ENCODE data around the gene GALC. TPM values are rescaled to one million over a fixed set of nuclear protein-coding genes. Genes with fewer than 3 reads are reported as not detected.

Gene GALC
- total RNA-seq, 1 donor from 2014 or later, result 21.2 TPM

- FAIRE-seq (no peak), DNase-seq (ENCODE audit: low read depth) (no peak)
- Mint-ChIP-seq H3K27me3 (ENCODE audit: low read depth, unreplicated experiment) (no peaks in the 10 kb centered on the region), H3K9me3 (ENCODE audit: unreplicated experiment) (no peaks in the 10 kb centered on the region), H3K27ac (ENCODE audit: unreplicated experiment) (no peak overlapping the region), H3K4me1 (ENCODE audit: low read depth, unreplicated experiment) (peaks cover 29% of the 10 kb centered on the region), H3K4me3 (ENCODE audit: unreplicated experiment) (no peak overlapping the region), H3K36me3 (ENCODE audit: low read depth, unreplicated experiment) (no peaks in the 10 kb centered on the region)
- H3K79me2 ChIP-seq (ENCODE audit: insufficient read depth, low read length), result no peaks in the 10 kb centered on the region
- no peak overlapping the region for H3K4me2 ChIP-seq (ENCODE audit: low read length)
- no peak overlapping the region for H3K9ac ChIP-seq (ENCODE audit: low read length)
- no peaks in the 10 kb centered on the region for H3K36me3 ChIP-seq (ENCODE audit: insufficient read depth, low read length)
- no peaks in the 10 kb centered on the region for H4K20me1 ChIP-seq (ENCODE audit: insufficient read depth, low read length)
- H3K4me1 ChIP-seq (ENCODE audit: insufficient read depth, low read length), result peaks cover 8% of the 10 kb centered on the region
- H3K4me3 ChIP-seq (ENCODE audit: insufficient read depth, low read depth, low read length), result no peak overlapping the region
- no peaks in the 10 kb centered on the region for H3K27me3 ChIP-seq (ENCODE audit: insufficient read depth, low read length)
- no peak overlapping the region for H3K27ac ChIP-seq (ENCODE audit: low read depth, low read length)
- H3K9me3 ChIP-seq (ENCODE audit: insufficient read depth, low read depth, low read length), result no peaks in the 10 kb centered on the region
- TF ChIP-seq, protein P1, sequence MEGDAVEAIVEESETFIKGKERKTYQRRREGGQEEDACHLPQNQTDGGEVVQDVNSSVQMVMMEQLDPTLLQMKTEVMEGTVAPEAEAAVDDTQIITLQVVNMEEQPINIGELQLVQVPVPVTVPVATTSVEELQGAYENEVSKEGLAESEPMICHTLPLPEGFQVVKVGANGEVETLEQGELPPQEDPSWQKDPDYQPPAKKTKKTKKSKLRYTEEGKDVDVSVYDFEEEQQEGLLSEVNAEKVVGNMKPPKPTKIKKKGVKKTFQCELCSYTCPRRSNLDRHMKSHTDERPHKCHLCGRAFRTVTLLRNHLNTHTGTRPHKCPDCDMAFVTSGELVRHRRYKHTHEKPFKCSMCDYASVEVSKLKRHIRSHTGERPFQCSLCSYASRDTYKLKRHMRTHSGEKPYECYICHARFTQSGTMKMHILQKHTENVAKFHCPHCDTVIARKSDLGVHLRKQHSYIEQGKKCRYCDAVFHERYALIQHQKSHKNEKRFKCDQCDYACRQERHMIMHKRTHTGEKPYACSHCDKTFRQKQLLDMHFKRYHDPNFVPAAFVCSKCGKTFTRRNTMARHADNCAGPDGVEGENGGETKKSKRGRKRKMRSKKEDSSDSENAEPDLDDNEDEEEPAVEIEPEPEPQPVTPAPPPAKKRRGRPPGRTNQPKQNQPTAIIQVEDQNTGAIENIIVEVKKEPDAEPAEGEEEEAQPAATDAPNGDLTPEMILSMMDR (IDR thresholded peaks at IDR 0.05; ENCODE audit: insufficient read depth, low read depth, low read length), result no peak
- no peak for TF ChIP-seq EZH2 (IDR thresholded peaks at IDR 0.05; ENCODE audit: insufficient read depth, low read length)
- no peak overlapping the region for H2AFZ ChIP-seq (ENCODE audit: low read depth, low read length)
Measured at GRCh38 chr14:87998482-87998881, 5.5 kb upstream of the GALC start.

GRCh38 chr14:87996291-87996592 is 3.3 kb upstream of the GALC start:
- no peak overlapping the region for H3K4me3 Mint-ChIP-seq (ENCODE audit: unreplicated experiment)
- H3K27me3 ChIP-seq (ENCODE audit: insufficient read depth, low read length), result no peaks in the 10 kb centered on the region
- peak overlapping the region; percentile 96 for H3K27ac Mint-ChIP-seq (ENCODE audit: unreplicated experiment)
- H4K20me1 ChIP-seq (ENCODE audit: insufficient read depth, low read length), result no peaks in the 10 kb centered on the region
- no peaks in the 10 kb centered on the region for H3K36me3 ChIP-seq (ENCODE audit: insufficient read depth, low read length)
- peaks cover 29% of the 10 kb centered on the region for H3K4me1 Mint-ChIP-seq (ENCODE audit: low read depth, unreplicated experiment)
- no peaks in the 10 kb centered on the region for H3K36me3 Mint-ChIP-seq (ENCODE audit: low read depth, unreplicated experiment)
- H3K4me2 ChIP-seq (ENCODE audit: low read length), result no peak overlapping the region
- H3K27me3 Mint-ChIP-seq (ENCODE audit: low read depth, unreplicated experiment), result no peaks in the 10 kb centered on the region
- H3K79me2 ChIP-seq (ENCODE audit: insufficient read depth, low read length), result no peaks in the 10 kb centered on the region
- peak overlapping the region; percentile 30 for H3K27ac ChIP-seq (ENCODE audit: low read depth, low read length)
- H3K9me3 Mint-ChIP-seq (ENCODE audit: unreplicated experiment), result no peaks in the 10 kb centered on the region
- no peak for FAIRE-seq
- no peak overlapping the region for H3K9ac ChIP-seq (ENCODE audit: low read length)
- peaks cover 11% of the 10 kb centered on the region for H3K4me1 ChIP-seq (ENCODE audit: insufficient read depth, low read length)
- no peaks in the 10 kb centered on the region for H3K9me3 ChIP-seq (ENCODE audit: insufficient read depth, low read depth, low read length)
- H2AFZ ChIP-seq (ENCODE audit: low read depth, low read length), result no peak overlapping the region
- DNase-seq (ENCODE audit: low read depth), result peak; percentile 19
- H3K4me3 ChIP-seq (ENCODE audit: insufficient read depth, low read depth, low read length), result no peak overlapping the region
- TF ChIP-seq EZH2 (IDR thresholded peaks at IDR 0.05; ENCODE audit: insufficient read depth, low read length), result no peak
- TF ChIP-seq, protein P1 (IDR thresholded peaks at IDR 0.05; ENCODE audit: insufficient read depth, low read depth, low read length), result no peak

- Histone ChIP-seq H2AFZ (ENCODE audit: low read depth, low read length) (no peak overlapping the region), H3K9ac (ENCODE audit: low read length) (no peak overlapping the region), H3K4me1 (ENCODE audit: insufficient read depth, low read length) (peaks cover 11% of the 10 kb centered on the region), H3K9me3 (ENCODE audit: insufficient read depth, low read depth, low read length) (no peaks in the 10 kb centered on the region), H3K36me3 (ENCODE audit: insufficient read depth, low read length) (no peaks in the 10 kb centered on the region), H3K27me3 (ENCODE audit: insufficient read depth, low read length) (no peaks in the 10 kb centered on the region), H3K4me2 (ENCODE audit: low read length) (peak overlapping the region; percentile 12), H3K79me2 (ENCODE audit: insufficient read depth, low read length) (no peaks in the 10 kb centered on the region), H3K27ac (ENCODE audit: low read depth, low read length) (peak overlapping the region; percentile 30), H4K20me1 (ENCODE audit: insufficient read depth, low read length) (no peaks in the 10 kb centered on the region), H3K4me3 (ENCODE audit: insufficient read depth, low read depth, low read length) (no peak overlapping the region)
- FAIRE-seq, result peak; percentile 37
- no peaks in the 10 kb centered on the region for H3K9me3 Mint-ChIP-seq (ENCODE audit: unreplicated experiment)
- H3K27me3 Mint-ChIP-seq (ENCODE audit: low read depth, unreplicated experiment), result no peaks in the 10 kb centered on the region
- TF ChIP-seq, protein P1 (IDR thresholded peaks at IDR 0.05; ENCODE audit: insufficient read depth, low read depth, low read length), result no peak
- TF ChIP-seq EZH2 (IDR thresholded peaks at IDR 0.05; ENCODE audit: insufficient read depth, low read length), result no peak
- H3K27ac Mint-ChIP-seq (ENCODE audit: unreplicated experiment), result peak overlapping the region; percentile 96
- DNase-seq (ENCODE audit: low read depth), result peak; percentile 21
- H3K4me1 Mint-ChIP-seq (ENCODE audit: low read depth, unreplicated experiment), result peaks cover 29% of the 10 kb centered on the region
- no peak overlapping the region for H3K4me3 Mint-ChIP-seq (ENCODE audit: unreplicated experiment)
- no peaks in the 10 kb centered on the region for H3K36me3 Mint-ChIP-seq (ENCODE audit: low read depth, unreplicated experiment)
Measured at GRCh38 chr14:87995500-87996290, 2.7 kb upstream of the GALC start.

Data from astrocyte (in vitro differentiated cells and primary cell).